ENCODE measurements around the gene BCL2L15.

GRCh38 chr1:113887402-113888175 lies at the start of gene BCL2L15:
- TF ChIP-seq REST (IDR thresholded peaks at IDR 0.05; ENCODE audit: insufficient read depth in 1 of 2, low read depth in 2 of 2, low read length in 1 of 2) (no peak), TCF7L2 (IDR thresholded peaks at IDR 0.05; ENCODE audit: low read depth, low read length) (no peak), CTCF (IDR thresholded peaks at IDR 0.05) (no peak), POLR2AphosphoS5 (IDR thresholded peaks at IDR 0.05; ENCODE audit: low read depth, low read length) (no peak), SIN3A (IDR thresholded peaks at IDR 0.05; ENCODE audit: borderline replicate concordance, insufficient read depth, low read depth, low read length) (no peak)

Measured in Panc1 (cell line).